Lung (tissue), 12 donors: ENCODE measurements around the gene CDH4. TPM values are rescaled to one million over a fixed set of nuclear protein-coding genes. Genes with fewer than 3 reads are reported as not detected.

ENCODE experiments used
- ATAC-seq: fragments of 200-7000 bp; cut with Tn5 transposase; one replicate; pipeline ENCODE4 v1.9.1; 2020; ENCODE audit warnings: moderate number of reproducible peaks; ENCODE audit not compliant: insufficient read depth, low FRiP score
- DNase-seq, 3 donors: peaks; one replicate each; pipeline ENCODE4 v3.0.0-alpha.2; 2013 to 2017
- H3K27ac ChIP-seq, 2 donors: one replicate each; pipeline ENCODE4 v1.5.1; 2013; ENCODE audit warnings: mild to moderate bottlenecking in 2 of 2, moderate library complexity in 2 of 2, control low read depth in 1 of 2, inconsistent platforms in 1 of 2, low read depth in 1 of 2, low read length in 1 of 2
- H3K27me3 ChIP-seq, 3 donors: one replicate each; pipeline ENCODE4 v1.5.1; 2013; ENCODE audit warnings: low read length in 2 of 3; ENCODE audit not compliant: control insufficient read depth in 3 of 3, insufficient read depth in 3 of 3
- H3K36me3 ChIP-seq, 4 donors: one replicate each; pipeline ENCODE4 v1.5.1; 2013; ENCODE audit warnings: low read length in 4 of 4, mild to moderate bottlenecking in 1 of 4, moderate library complexity in 1 of 4; ENCODE audit not compliant: control insufficient read depth in 4 of 4, insufficient read depth in 4 of 4
- H3K4me1 ChIP-seq, 5 donors: one replicate each; pipeline ENCODE4 v1.5.1; 2013; ENCODE audit warnings: low read length in 5 of 5, mild to moderate bottlenecking in 2 of 5, moderate library complexity in 1 of 5; ENCODE audit not compliant: control insufficient read depth in 5 of 5, insufficient read depth in 5 of 5
- H3K4me3 ChIP-seq: one replicate; pipeline ENCODE4 v1.5.1; 2013; ENCODE audit warnings: mild to moderate bottlenecking, control low read depth, moderate library complexity
- H3K9ac ChIP-seq, 2 donors: one replicate each; pipeline ENCODE4 v1.5.1; 2013; ENCODE audit warnings: low read length in 2 of 2, control low read depth in 1 of 2; ENCODE audit not compliant: insufficient read depth in 1 of 2
- H3K9me3 ChIP-seq, 4 donors: one replicate each; pipeline ENCODE4 v1.5.1; 2013; ENCODE audit warnings: low read length in 3 of 4, mild to moderate bottlenecking in 1 of 4, moderate library complexity in 1 of 4; ENCODE audit not compliant: control insufficient read depth in 4 of 4, insufficient read depth in 3 of 4
- WGBS, 2 donors: extraction: QIAGEN DNeasy Blood & Tissue Kit; methylation state at CpG; one replicate each; pipeline ENCODE4 v1.1.7; 2013; 5-methylcytosine and 5-hydroxymethylcytosine counted together
- polyA plus RNA-seq, 2 donors: library from polyadenylated mRNA; stranded (reverse); fragments of 200-250 nt; gene quantifications; one replicate each; pipeline ENCODE4 v1.2.1, GENCODE V29; 2013
- total RNA-seq, 2 donors: library from RNA; depleted of rRNA in 1 of 2; stranded (reverse); fragments of >200 nt in 1 of 2; gene quantifications; one replicate each; pipeline ENCODE4 v1.2.1, GENCODE V29; 2014 to 2021
- TF ChIP-seq, protein P1 (sequence below): IDR thresholded peaks from 2 replicates; pipeline ENCODE4 v1.5.1; 2012; ENCODE audit warnings: mild to moderate bottlenecking; ENCODE audit errors: control extremely low read depth, extremely low read depth
- donor health status: control.
- donor health status: control.
- donor health status: Bipolar disorder and iron deficiency.
- donor health status: healthy.
- donor health status: DM: yes; HTN: yes; CAD: no.

Gene CDH4
- total and polyA plus RNA-seq, 4 donors, result 0.10 to 2.1 (median 0.34) TPM

GRCh38 chr20:61435823-61436220 lies 183.8 kb downstream of the CDH4 start:
- no peak for ATAC-seq
- WGBS, 2 donors, result 60 to 77% methylated on average over 3 of the region's 3 CpGs
- Histone ChIP-seq H3K4me3 (no peak overlapping the region), H3K27me3 (peaks cover 0 to 45% (median 12%) of the 10 kb centered on the region in 3 donors), H3K27ac (no peak overlapping the region), H3K9ac (no peak overlapping the region), H3K9me3 (peaks cover 0 to 10% (median 0%) of the 10 kb centered on the region in 4 donors), H3K36me3 (no peaks in the 10 kb centered on the region), H3K4me1 (peaks cover 0 to 14% (median 0%) of the 10 kb centered on the region in 5 donors)
- TF ChIP-seq, protein P1, sequence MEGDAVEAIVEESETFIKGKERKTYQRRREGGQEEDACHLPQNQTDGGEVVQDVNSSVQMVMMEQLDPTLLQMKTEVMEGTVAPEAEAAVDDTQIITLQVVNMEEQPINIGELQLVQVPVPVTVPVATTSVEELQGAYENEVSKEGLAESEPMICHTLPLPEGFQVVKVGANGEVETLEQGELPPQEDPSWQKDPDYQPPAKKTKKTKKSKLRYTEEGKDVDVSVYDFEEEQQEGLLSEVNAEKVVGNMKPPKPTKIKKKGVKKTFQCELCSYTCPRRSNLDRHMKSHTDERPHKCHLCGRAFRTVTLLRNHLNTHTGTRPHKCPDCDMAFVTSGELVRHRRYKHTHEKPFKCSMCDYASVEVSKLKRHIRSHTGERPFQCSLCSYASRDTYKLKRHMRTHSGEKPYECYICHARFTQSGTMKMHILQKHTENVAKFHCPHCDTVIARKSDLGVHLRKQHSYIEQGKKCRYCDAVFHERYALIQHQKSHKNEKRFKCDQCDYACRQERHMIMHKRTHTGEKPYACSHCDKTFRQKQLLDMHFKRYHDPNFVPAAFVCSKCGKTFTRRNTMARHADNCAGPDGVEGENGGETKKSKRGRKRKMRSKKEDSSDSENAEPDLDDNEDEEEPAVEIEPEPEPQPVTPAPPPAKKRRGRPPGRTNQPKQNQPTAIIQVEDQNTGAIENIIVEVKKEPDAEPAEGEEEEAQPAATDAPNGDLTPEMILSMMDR, result no peak
- DNase-seq, result no peak

- no peak for DNase-seq
- no peak overlapping the region for H3K9ac ChIP-seq
- TF ChIP-seq, protein P1, result no peak
Measured at GRCh38 chr20:61436283-61436666, 184.2 kb downstream of the CDH4 start.

GRCh38 chr20:61436667-61437279 lies 184.7 kb downstream of the CDH4 start:
- peaks cover 0 to 10% (median 0%) of the 10 kb centered on the region in 4 donors for H3K9me3 ChIP-seq
- H3K9ac ChIP-seq, result no peak overlapping the region
- 34 to 35% methylated on average over 8 of the region's 8 CpGs for WGBS, 2 donors
- H3K36me3 ChIP-seq, result no peaks in the 10 kb centered on the region
- H3K4me3 ChIP-seq, result no peak overlapping the region
- TF ChIP-seq, protein P1, result no peak
- H3K4me1 ChIP-seq, result peaks cover 0 to 14% (median 0%) of the 10 kb centered on the region in 5 donors
- peak in 2 of 3 donors; percentile 9 to 13 for DNase-seq
- H3K27me3 ChIP-seq, result peaks cover 0 to 40% (median 9%) of the 10 kb centered on the region in 3 donors
- H3K27ac ChIP-seq, result no peak overlapping the region
- no peak for ATAC-seq

More at GRCh38 chr20:61436283-61436666, 184.2 kb downstream of the CDH4 start:
- Histone ChIP-seq H3K4me1 (peaks cover 0 to 14% (median 0%) of the 10 kb centered on the region in 5 donors), H3K27me3 (peaks cover 0 to 45% (median 12%) of the 10 kb centered on the region in 3 donors), H3K9me3 (peaks cover 0 to 10% (median 0%) of the 10 kb centered on the region in 4 donors), H3K4me3 (no peak overlapping the region), H3K36me3 (no peaks in the 10 kb centered on the region), H3K27ac (no peak overlapping the region)
- no peak for ATAC-seq
- WGBS, 2 donors, result 56 to 70% methylated on average over 2 of the region's 2 CpGs
